Measurements from ENCODE around the gene DNAJB9. TPM values are rescaled to one million over a fixed set of nuclear protein-coding genes. Genes with fewer than 3 reads are reported as not detected.

The DNAJB9 gene
- total and polyA plus RNA-seq, 9 of the 15 experiments (the other 6 are each of a cell fraction or from before 2014, with no cell fraction given) = 4.3 to 34.2 (median 9.6) TPM

- TF ChIP-seq SREBF1 (IDR thresholded peaks at IDR 0.05; ENCODE audit: borderline replicate concordance, low read depth, low read length) = no peak
- TF ChIP-seq PML (IDR thresholded peaks at IDR 0.05; ENCODE audit: low read length) = peak; percentile 95
- no peak for TF ChIP-seq ZNF280A (IDR thresholded peaks at IDR 0.05; ENCODE audit: low read depth, partially characterized antibody)
- TF ChIP-seq TAF9B (IDR thresholded peaks at IDR 0.05; ENCODE audit: partially characterized antibody) = no peak
- TF ChIP-seq CEBPZ (IDR thresholded peaks at IDR 0.05; ENCODE audit: borderline replicate concordance, low read depth, low read length) = no peak
- no peak for TF ChIP-seq CREBBP (IDR thresholded peaks at IDR 0.05; ENCODE audit: low read depth, low read length)
- TF ChIP-seq FOXJ3 (CRISPR knock-in tag; IDR thresholded peaks at IDR 0.05) = no peak
- no peak for TF ChIP-seq ZNF318 (IDR thresholded peaks at IDR 0.05; ENCODE audit: borderline replicate concordance in 1 of 2, low read depth in 1 of 2)
- TF ChIP-seq ATF3 (IDR thresholded peaks at IDR 0.05) = peak; percentile 36; the same call in 1 of the 2 replicates
- no peak for TF ChIP-seq ATF3 (CRISPR knock-in tag; conservative IDR thresholded peaks at IDR 0.05)
- no peak for TF ChIP-seq ZNF184 (CRISPR knock-in tag; IDR thresholded peaks at IDR 0.05)
- TF ChIP-seq CREM (IDR thresholded peaks at IDR 0.05; ENCODE audit: low read depth) = peak; percentile 29; the same call in 1 of the 2 replicates
- no peak for TF ChIP-seq STAG1 (CRISPR knock-in tag; IDR thresholded peaks at IDR 0.05; ENCODE audit: borderline replicate concordance)
- no peak for TF ChIP-seq KAT8 (IDR thresholded peaks at IDR 0.05; ENCODE audit: low read depth)
- TF ChIP-seq KLF10 (CRISPR knock-in tag; IDR thresholded peaks at IDR 0.05) = no peak
Observed at GRCh38 chr7:108586274-108586710, 16.6 kb downstream of the DNAJB9 start (continued).

Measured in K562 (cell line).